MM.1S (cell line): ENCODE data around the gene DHRS4.

Source experiments
- DNase-seq: peaks from one replicate; pipeline ENCODE4 v3.0.0-alpha.2; 2015
- H2AFZ ChIP-seq: fragments of 300-600 bp; sonication (generic); 2 replicates; pipeline ENCODE4 v1.6.0; 2016; ENCODE audit warnings: antibody characterized with exemption, low read length
- H3F3A ChIP-seq: fragments of 300-600 bp; sonication (generic); 2 replicates; pipeline ENCODE4 v1.6.1; 2016; ENCODE audit warnings: mild to moderate bottlenecking, antibody characterized with exemption, low read length, moderate library complexity, mixed read lengths; ENCODE audit not compliant: insufficient read depth
- H3K27ac ChIP-seq: fragments of 300-600 bp; sonication (generic); 2 replicates; pipeline ENCODE4 v1.5.1; 2016; ENCODE audit warnings: mild to moderate bottlenecking, low read length
- H3K27me3 ChIP-seq: fragments of 300-600 bp; sonication (generic); replicated peaks from 2 replicates; pipeline ENCODE4 v1.6.0; 2016; ENCODE audit warnings: low read length; ENCODE audit not compliant: insufficient read depth
- H3K36me3 ChIP-seq: fragments of 300-600 bp; sonication (generic); replicated peaks from 2 replicates; pipeline ENCODE4 v1.6.1; 2016; ENCODE audit warnings: mild to moderate bottlenecking, low read length, mixed read lengths; ENCODE audit not compliant: insufficient read depth
- H3K4me1 ChIP-seq: fragments of 300-600 bp; sonication (generic); 2 replicates; pipeline ENCODE4 v1.6.1; 2016; ENCODE audit warnings: low read length, mixed read lengths
- H3K4me2 ChIP-seq: fragments of 300-600 bp; sonication (generic); 2 replicates; pipeline ENCODE4 v1.6.0; 2016; ENCODE audit warnings: low read depth, low read length
- H3K4me3 ChIP-seq: fragments of 300-600 bp; sonication (generic); 2 replicates; pipeline ENCODE4 v1.5.1; 2016; ENCODE audit warnings: low read length, mixed read lengths
- H3K79me2 ChIP-seq: fragments of 300-600 bp; sonication (generic); 2 replicates; pipeline ENCODE4 v1.6.1; 2016; ENCODE audit warnings: mixed run types, low read length, mixed read lengths
- H3K9ac ChIP-seq: fragments of 300-600 bp; sonication (generic); 2 replicates; pipeline ENCODE4 v1.6.1; 2016; ENCODE audit warnings: low read length, mixed read lengths
- H3K9me2 ChIP-seq: fragments of 300-600 bp; sonication (generic); replicated peaks from 2 replicates; pipeline ENCODE4 v1.6.1; 2016; ENCODE audit warnings: mild to moderate bottlenecking, low read length, mixed read lengths; ENCODE audit not compliant: insufficient read depth
- H3K9me3 ChIP-seq: fragments of 300-600 bp; sonication (generic); replicated peaks from 2 replicates; pipeline ENCODE4 v1.6.1; 2016; ENCODE audit warnings: mild to moderate bottlenecking, low read length, mixed read lengths; ENCODE audit not compliant: insufficient read depth
- H4K20me1 ChIP-seq: fragments of 300-600 bp; sonication (generic); 2 replicates; pipeline ENCODE4 v1.6.1; 2016; ENCODE audit warnings: mild to moderate bottlenecking, low read length, moderate library complexity, mixed read lengths; ENCODE audit not compliant: insufficient read depth
- EZH2 ChIP-seq: fragments of 300-600 bp; sonication (generic); optimal IDR thresholded peaks from 2 replicates; pipeline ENCODE3; 2017; ENCODE audit warnings: low read depth, mild to moderate bottlenecking, antibody characterized with exemption, low read length, mixed read lengths
- EZH2phosphoT487 ChIP-seq: fragments of 300-600 bp; sonication (generic); IDR thresholded peaks from 2 replicates; pipeline ENCODE4 v1.6.1; 2018; ENCODE audit warnings: antibody characterized with exemption, low read length
- TF ChIP-seq, protein P1 (sequence below): fragments of 300-600 bp; sonication (generic); IDR thresholded peaks from 2 replicates; pipeline ENCODE4 v1.5.1; 2016; ENCODE audit warnings: antibody characterized with exemption, low read length, mixed read lengths

Gene DHRS4

DNA sequence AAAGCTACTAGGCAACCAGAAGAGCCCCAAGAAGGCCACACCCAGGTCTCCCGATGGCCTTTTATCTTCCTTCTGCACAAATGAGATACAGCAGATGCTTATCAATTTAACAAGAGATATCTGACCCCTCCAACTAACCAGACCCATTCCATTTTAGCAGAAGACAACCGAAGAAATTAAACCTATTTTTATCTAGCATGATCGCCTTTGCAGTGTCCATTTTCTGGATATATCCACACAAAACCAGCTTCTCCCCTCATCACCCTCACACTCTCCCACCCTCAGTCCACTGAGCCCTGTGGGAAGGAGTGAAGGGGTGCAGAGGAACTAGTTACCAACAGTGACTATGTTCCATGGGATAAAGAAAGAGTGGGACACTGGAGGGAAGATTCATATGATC lies 20.9 kb upstream of the DHRS4 start:
- Histone ChIP-seq H3K4me2 (no peak overlapping the region), H2AFZ (no peak overlapping the region), H3K9me3 (no peaks in the 10 kb centered on the region), H3K79me2 (no peaks in the 10 kb centered on the region), H3K27ac (no peak overlapping the region), H3K4me3 (no peak overlapping the region), H3K36me3 (no peaks in the 10 kb centered on the region), H3K27me3 (no peaks in the 10 kb centered on the region), H3K9me2 (no peaks in the 10 kb centered on the region), H3K4me1 (no peaks in the 10 kb centered on the region), H3K9ac (no peak overlapping the region), H4K20me1 (no peaks in the 10 kb centered on the region), H3F3A (no peaks in the 10 kb centered on the region)
- DNase-seq: no peak
- TF ChIP-seq EZH2phosphoT487: no peak
- TF ChIP-seq EZH2: no peak
- TF ChIP-seq, protein P1, sequence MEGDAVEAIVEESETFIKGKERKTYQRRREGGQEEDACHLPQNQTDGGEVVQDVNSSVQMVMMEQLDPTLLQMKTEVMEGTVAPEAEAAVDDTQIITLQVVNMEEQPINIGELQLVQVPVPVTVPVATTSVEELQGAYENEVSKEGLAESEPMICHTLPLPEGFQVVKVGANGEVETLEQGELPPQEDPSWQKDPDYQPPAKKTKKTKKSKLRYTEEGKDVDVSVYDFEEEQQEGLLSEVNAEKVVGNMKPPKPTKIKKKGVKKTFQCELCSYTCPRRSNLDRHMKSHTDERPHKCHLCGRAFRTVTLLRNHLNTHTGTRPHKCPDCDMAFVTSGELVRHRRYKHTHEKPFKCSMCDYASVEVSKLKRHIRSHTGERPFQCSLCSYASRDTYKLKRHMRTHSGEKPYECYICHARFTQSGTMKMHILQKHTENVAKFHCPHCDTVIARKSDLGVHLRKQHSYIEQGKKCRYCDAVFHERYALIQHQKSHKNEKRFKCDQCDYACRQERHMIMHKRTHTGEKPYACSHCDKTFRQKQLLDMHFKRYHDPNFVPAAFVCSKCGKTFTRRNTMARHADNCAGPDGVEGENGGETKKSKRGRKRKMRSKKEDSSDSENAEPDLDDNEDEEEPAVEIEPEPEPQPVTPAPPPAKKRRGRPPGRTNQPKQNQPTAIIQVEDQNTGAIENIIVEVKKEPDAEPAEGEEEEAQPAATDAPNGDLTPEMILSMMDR: no peak

DNA sequence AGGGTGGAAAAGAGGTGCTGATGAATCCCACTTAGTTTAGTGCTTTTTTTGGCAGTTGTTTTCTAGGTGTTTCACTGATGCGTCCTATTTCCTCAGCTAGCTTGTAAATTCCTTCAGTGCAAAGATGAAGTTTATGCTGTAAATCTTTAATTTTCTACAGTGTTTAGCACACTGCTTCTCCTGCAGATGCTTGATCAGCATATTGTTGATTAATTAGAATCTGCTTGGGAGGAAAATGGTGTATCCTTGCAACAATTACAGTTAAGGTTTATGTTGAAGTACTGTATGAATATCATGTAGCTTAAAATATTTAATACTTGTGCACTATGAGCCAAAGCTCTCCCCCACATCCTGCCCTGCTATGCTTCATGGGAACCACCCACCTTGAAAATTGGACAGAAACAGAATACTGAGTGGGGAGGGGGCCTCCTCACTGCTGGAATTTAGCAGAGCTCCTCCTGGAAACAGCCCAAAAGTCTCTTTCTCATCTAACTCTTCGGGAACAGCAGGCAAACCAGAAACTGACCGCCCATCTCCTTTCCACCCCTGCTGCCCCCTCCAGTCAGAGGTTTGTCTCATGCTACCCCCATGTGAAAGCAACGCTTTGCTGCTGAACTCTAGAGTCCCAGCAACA lies 20.3 kb upstream of the DHRS4 start:
- H3K27me3 ChIP-seq: no peaks in the 10 kb centered on the region
- TF ChIP-seq EZH2phosphoT487 (no peak), EZH2 (no peak)
- TF ChIP-seq, protein P1: no peak
- H3F3A ChIP-seq: no peaks in the 10 kb centered on the region
- H3K9ac ChIP-seq: no peak overlapping the region
- no peaks in the 10 kb centered on the region for H3K9me2 ChIP-seq
- no peaks in the 10 kb centered on the region for H3K9me3 ChIP-seq
- H3K79me2 ChIP-seq: no peaks in the 10 kb centered on the region
- no peaks in the 10 kb centered on the region for H3K4me1 ChIP-seq
- no peak for DNase-seq
- H3K36me3 ChIP-seq: no peaks in the 10 kb centered on the region
- no peak overlapping the region for H3K27ac ChIP-seq
- H4K20me1 ChIP-seq: no peaks in the 10 kb centered on the region
- H2AFZ ChIP-seq: no peak overlapping the region
- H3K4me2 ChIP-seq: no peak overlapping the region
- no peak overlapping the region for H3K4me3 ChIP-seq

DNA sequence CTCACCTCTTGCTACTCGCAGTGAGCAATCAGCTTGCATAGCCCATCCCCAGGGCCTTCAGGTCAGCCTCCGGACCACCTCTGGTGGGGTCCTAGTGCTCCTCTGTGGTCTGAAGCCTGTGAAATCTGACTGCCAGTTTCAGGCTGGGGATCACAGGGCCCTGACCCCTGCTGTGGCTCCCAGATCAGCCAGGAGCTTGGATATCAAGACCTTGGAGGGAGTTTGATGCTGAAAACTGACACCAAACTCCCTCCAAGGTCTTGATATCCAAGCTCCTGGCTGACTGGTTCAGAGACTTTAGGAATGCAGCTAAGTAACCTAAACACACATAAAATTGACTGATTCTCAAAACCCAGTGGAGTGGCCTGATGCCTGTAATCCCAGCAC lies 19.8 kb upstream of the DHRS4 start:
- H3K79me2 ChIP-seq: no peaks in the 10 kb centered on the region
- H3K4me2 ChIP-seq: no peak overlapping the region
- H3K36me3 ChIP-seq: no peaks in the 10 kb centered on the region
- H2AFZ ChIP-seq: no peak overlapping the region
- no peaks in the 10 kb centered on the region for H3K27me3 ChIP-seq
- no peaks in the 10 kb centered on the region for H3F3A ChIP-seq
- no peaks in the 10 kb centered on the region for H3K9me3 ChIP-seq
- H3K4me1 ChIP-seq: no peaks in the 10 kb centered on the region
- H3K9ac ChIP-seq: no peak overlapping the region
- no peaks in the 10 kb centered on the region for H4K20me1 ChIP-seq
- H3K27ac ChIP-seq: no peak overlapping the region
- H3K4me3 ChIP-seq: no peak overlapping the region
- no peaks in the 10 kb centered on the region for H3K9me2 ChIP-seq
- DNase-seq: no peak
- TF ChIP-seq, protein P1: no peak
- TF ChIP-seq EZH2phosphoT487 (no peak), EZH2 (no peak)
